Measurements from ENCODE around the gene IMP3.

GRCh38 chr15:75659928-75660645 is 20.1 kb upstream of the IMP3 start:
- no peak for TF ChIP-seq PRPF4 (IDR thresholded peaks at IDR 0.05; ENCODE audit: insufficient read depth, low read depth, low read length, poor library complexity, severe bottlenecking)
- no peak for TF ChIP-seq ELF4 (CRISPR knock-in tag; IDR thresholded peaks at IDR 0.05)
- TF ChIP-seq PHF8 (IDR thresholded peaks at IDR 0.05; ENCODE audit: borderline replicate concordance, low read length), result no peak
- no peak for TF ChIP-seq EP300 (IDR thresholded peaks at IDR 0.05; ENCODE audit: low read length)
- TF ChIP-seq RBBP5 (IDR thresholded peaks at IDR 0.05; ENCODE audit: borderline replicate concordance, insufficient read depth, low read length, poor library complexity, severe bottlenecking), result no peak
- no peak for TF ChIP-seq ELF1 (tag; IDR thresholded peaks at IDR 0.05)
- TF ChIP-seq MXI1 (IDR thresholded peaks at IDR 0.05; ENCODE audit: low read depth, low read length), result no peak
- TF ChIP-seq, protein P1, sequence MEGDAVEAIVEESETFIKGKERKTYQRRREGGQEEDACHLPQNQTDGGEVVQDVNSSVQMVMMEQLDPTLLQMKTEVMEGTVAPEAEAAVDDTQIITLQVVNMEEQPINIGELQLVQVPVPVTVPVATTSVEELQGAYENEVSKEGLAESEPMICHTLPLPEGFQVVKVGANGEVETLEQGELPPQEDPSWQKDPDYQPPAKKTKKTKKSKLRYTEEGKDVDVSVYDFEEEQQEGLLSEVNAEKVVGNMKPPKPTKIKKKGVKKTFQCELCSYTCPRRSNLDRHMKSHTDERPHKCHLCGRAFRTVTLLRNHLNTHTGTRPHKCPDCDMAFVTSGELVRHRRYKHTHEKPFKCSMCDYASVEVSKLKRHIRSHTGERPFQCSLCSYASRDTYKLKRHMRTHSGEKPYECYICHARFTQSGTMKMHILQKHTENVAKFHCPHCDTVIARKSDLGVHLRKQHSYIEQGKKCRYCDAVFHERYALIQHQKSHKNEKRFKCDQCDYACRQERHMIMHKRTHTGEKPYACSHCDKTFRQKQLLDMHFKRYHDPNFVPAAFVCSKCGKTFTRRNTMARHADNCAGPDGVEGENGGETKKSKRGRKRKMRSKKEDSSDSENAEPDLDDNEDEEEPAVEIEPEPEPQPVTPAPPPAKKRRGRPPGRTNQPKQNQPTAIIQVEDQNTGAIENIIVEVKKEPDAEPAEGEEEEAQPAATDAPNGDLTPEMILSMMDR (IDR thresholded peaks at IDR 0.05 in 2 of 3, conservative IDR thresholded peaks at IDR 0.05 in 1 of 3; ENCODE audit: insufficient read depth in 2 of 3, low read depth in 1 of 3, low read length in 3 of 3), result no peak
- no peak for TF ChIP-seq POLR2AphosphoS5 (IDR thresholded peaks at IDR 0.05; ENCODE audit: control insufficient read depth, insufficient read depth, low read depth, low read length)
- no peak for TF ChIP-seq SMARCB1 (IDR thresholded peaks at IDR 0.05; ENCODE audit: insufficient read length, low read depth)
